Pancreas (tissue), 10 donors: ENCODE results near the gene UBR7. TPM values are rescaled to one million over a fixed set of nuclear protein-coding genes. Genes with fewer than 3 reads are reported as not detected.
"Not testable (repeated sequence)": the region's sequence is repeated elsewhere in the genome, so short reads cannot be mapped to it uniquely, and the experiment has no call there.

Source experiments
- ATAC-seq, 4 donors: fragments of 200-7000 bp; cut with Tn5 transposase; one replicate each; pipeline versions ENCODE4 v1.8.0 to v1.9.1; 2020; ENCODE audit warnings: mild to moderate bottlenecking in 4 of 4, moderate library complexity in 4 of 4
- DNase-seq, 6 donors: peaks; one replicate each; pipeline ENCODE4 v3.0.0-alpha.2; 2020
- FAIRE-seq: peaks from 2 replicates; lab custom pipeline; 2012; peaks lifted over from hg19 to GRCh38; lab: Jason Lieb, UNC
- H3K27ac ChIP-seq, 4 donors: fragments of 200-600 bp; sonication (generic); 1 replicate in 3 of 4; 2 replicates in 1 of 4; pipeline versions ENCODE4 v1.5.0 to v1.8.0; 2020
- H3K27me3 ChIP-seq, 4 donors: fragments of 200-600 bp; one replicate each; pipeline ENCODE4 v1.8.0; 2021
- H3K36me3 ChIP-seq, 3 donors: fragments of 200-600 bp; sonication (generic) in 1 of 3; one replicate each; pipeline versions ENCODE4 v1.5.0 to v1.8.0; 2020 to 2021
- H3K4me1 ChIP-seq, 3 donors: fragments of 200-600 bp; one replicate each; pipeline ENCODE4 v1.8.0; 2021
- H3K4me3 ChIP-seq, 4 donors: fragments of 200-600 bp; sonication (generic) in 2 of 4; one replicate each; pipeline versions ENCODE4 v1.5.0 to v1.8.0; 2020 to 2021
- H3K9me3 ChIP-seq, 4 donors: fragments of 200-600 bp; one replicate each; pipeline ENCODE4 v1.8.0; 2021
- CTCF ChIP-seq, 4 donors: fragments of 200-600 bp; sonication (generic) in 3 of 4; IDR thresholded peaks; one replicate each; pipeline versions ENCODE4 v1.5.0 to v1.8.0; 2021; ENCODE audit warnings: antibody characterized with exemption in 4 of 4
- WGBS, 2 donors: extraction: QIAGEN DNeasy Blood & Tissue Kit; methylation state at CpG; one replicate each; pipeline ENCODE4 v1.1.7; 2013; 5-methylcytosine and 5-hydroxymethylcytosine counted together
- intact Hi-C, 3 donors: fragments of 100-400 bp; cut with DNase I; formaldehyde crosslinking; loops; one replicate each; pipeline versions ENCODE4 v1.11.1 to v1.14.2; 2022
- polyA plus RNA-seq, 2 donors: library from polyadenylated mRNA; stranded (reverse); fragments of 200-250 nt; gene quantifications; one replicate each; pipeline ENCODE4 v1.2.3, GENCODE V29; 2013
- total RNA-seq, 6 donors: library from RNA; stranded (reverse); fragmentation: NEBNext Ultra II Directional in 4 of 6; extraction: Animal tissue kit (Norgen Biotek cat#: 25700) in 4 of 6; gene quantifications; one replicate each; pipeline versions ENCODE4 v1.2.1 to v1.2.4, GENCODE V29; 2021 to 2023
- donor health status: healthy with polysubstance abuse.
- donor health status: DM: no; HTN: no; CAD: no; lungs with moderate emphysema.
- donor health status: DM: no; HTN: no; CAD: no.
- donor health status: control.
- donor health status: control.
- donor health status: Bipolar disorder and iron deficiency.
- donor health status: DM: yes; HTN: yes; CAD: no.
- donor health status: DM: no; HTN: no; CAD: no.
- donor health status: DM: no; HTN: no; CAD: no.
- donor health status: DM: yes; HTN: yes; CAD: no.

UBR7 gene
- total and polyA plus RNA-seq, 8 donors = 5.5 to 17.6 (median 11.9) TPM

- H3K9me3 ChIP-seq = no peaks in the 10 kb centered on the region
- no peak overlapping the region for H3K27ac ChIP-seq
- H3K4me3 ChIP-seq = no peak overlapping the region
- DNase-seq = no peak
- H3K27me3 ChIP-seq = no peaks in the 10 kb centered on the region
- intact Hi-C loops = no loop called here
- no peaks in the 10 kb centered on the region for H3K4me1 ChIP-seq
- no peak for ATAC-seq
- no peak for TF ChIP-seq CTCF (IDR thresholded peaks at IDR 0.05)
- no peak for FAIRE-seq
- WGBS, 2 donors = 59 to 69% methylated on average over 5 of the region's 5 CpGs
- H3K36me3 ChIP-seq = no peaks in the 10 kb centered on the region
These were observed 43.5 kb upstream of the UBR7 start for GRCh38 chr14:93163564-93163963.

- FAIRE-seq, H3K36me3 ChIP-seq, H3K9me3 ChIP-seq, H3K4me1 ChIP-seq, H3K4me3 ChIP-seq, ATAC-seq, intact Hi-C loops, H3K27me3 ChIP-seq: not testable (repeated sequence)
- WGBS, 2 donors = 74% methylated on average over 26 of the region's 26 CpGs
- peak in 1 of 6 donors; percentile 19 for DNase-seq
- peak overlapping the region in 3 of 4 donors; percentile 9 to 77 (median 63) for H3K27ac ChIP-seq
These were observed 41.5 kb upstream of the UBR7 start for GRCh38 chr14:93165271-93166265.

- H3K36me3 ChIP-seq, H3K9me3 ChIP-seq, intact Hi-C loops, H3K4me1 ChIP-seq, FAIRE-seq, H3K27me3 ChIP-seq, H3K4me3 ChIP-seq, H3K27ac ChIP-seq, ATAC-seq: not testable (repeated sequence)
- 88 to 92% methylated on average over 9 of the region's 9 CpGs for WGBS, 2 donors
- peak in 1 of 6 donors; percentile 3 for DNase-seq
These were observed 38.4 kb upstream of the UBR7 start for GRCh38 chr14:93168610-93169009.

- H3K27me3 ChIP-seq, H3K27ac ChIP-seq, ATAC-seq, intact Hi-C loops, H3K9me3 ChIP-seq, FAIRE-seq, H3K4me1 ChIP-seq, H3K4me3 ChIP-seq, H3K36me3 ChIP-seq: not testable (repeated sequence)
- peak in 1 of 6 donors; percentile 6 for DNase-seq
- WGBS, 2 donors = 83 to 86% methylated on average over 6 of the region's 6 CpGs
These were observed 37.4 kb upstream of the UBR7 start for GRCh38 chr14:93169619-93170018.

- H3K27ac ChIP-seq, FAIRE-seq, intact Hi-C loops, H3K36me3 ChIP-seq, H3K4me3 ChIP-seq, H3K9me3 ChIP-seq, H3K4me1 ChIP-seq, ATAC-seq, H3K27me3 ChIP-seq: not testable (repeated sequence)
- DNase-seq = peak in 1 of 6 donors; percentile 38
- WGBS, 2 donors = 94 to 98% methylated on average over 12 to 20 of the region's 20 CpGs
These were observed 36.9 kb upstream of the UBR7 start for GRCh38 chr14:93170141-93170540.

GRCh38 chr14:93171376-93171775 is 35.7 kb upstream of the UBR7 start:
- DNase-seq = peak in 1 of 6 donors; percentile 16
- WGBS, 2 donors = 78 to 79% methylated on average over 4 of the region's 4 CpGs
- intact Hi-C loops = no loop called here
- H3K27ac ChIP-seq = no peak overlapping the region
- H3K36me3 ChIP-seq = no peaks in the 10 kb centered on the region
- no peaks in the 10 kb centered on the region for H3K4me1 ChIP-seq
- H3K4me3 ChIP-seq = no peak overlapping the region
- no peaks in the 10 kb centered on the region for H3K27me3 ChIP-seq
- TF ChIP-seq CTCF (IDR thresholded peaks at IDR 0.05) = no peak
- FAIRE-seq = no peak
- H3K9me3 ChIP-seq = no peaks in the 10 kb centered on the region
- ATAC-seq = no peak
